Peyer's patch (tissue), 4 donors: ENCODE measurements around the gene DHX57.

Experiments
- POLR2A ChIP-seq, 2 donors: fragments of 450-650 bp; IDR thresholded peaks; one replicate each; pipeline ENCODE4 v1.5.1; 2017; ENCODE audit warnings: antibody characterized with exemption in 2 of 2, mild to moderate bottlenecking in 2 of 2, moderate library complexity in 2 of 2
- TF ChIP-seq, protein P1 (sequence below), 6 experiments: fragments of 450-650 bp in 4 of 6; fragments of 200-600 bp in 2 of 6; sonication (generic) in 1 of 6; IDR thresholded peaks; one replicate each; pipeline ENCODE4 v1.5.1; 2017 to 2019; ENCODE audit warnings: antibody characterized with exemption in 6 of 6, mild to moderate bottlenecking in 3 of 6, moderate library complexity in 1 of 6

DNA sequence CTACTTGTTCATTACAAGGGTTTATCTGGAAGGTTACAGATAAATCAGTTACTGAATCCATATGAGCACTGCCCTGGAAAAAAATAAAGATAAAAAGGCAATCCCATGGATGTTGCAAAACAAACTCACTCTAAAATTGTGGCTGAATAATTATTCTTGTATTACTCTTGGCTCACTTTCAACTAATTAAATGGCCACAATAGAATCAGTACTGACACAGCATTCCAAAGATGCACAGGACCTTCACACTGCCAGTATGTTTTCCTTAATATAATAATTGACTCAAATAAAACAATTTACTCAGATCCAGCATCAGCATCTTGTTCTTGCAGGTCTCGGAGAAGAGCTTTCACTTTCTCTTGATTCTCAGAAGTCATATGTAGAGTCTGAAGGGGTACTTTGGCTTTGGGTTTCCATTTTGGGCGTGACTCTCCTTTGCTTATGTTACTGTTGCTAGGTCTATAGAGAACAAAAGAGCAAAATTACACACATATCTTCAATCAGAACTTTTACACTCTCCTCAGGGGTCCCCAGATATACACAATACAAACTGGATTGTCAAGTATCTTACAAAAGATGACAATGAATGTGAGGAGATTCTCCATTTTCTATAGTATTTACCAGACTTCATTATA lies 12.6 kb downstream of the DHX57 start:
- TF ChIP-seq, protein P1, sequence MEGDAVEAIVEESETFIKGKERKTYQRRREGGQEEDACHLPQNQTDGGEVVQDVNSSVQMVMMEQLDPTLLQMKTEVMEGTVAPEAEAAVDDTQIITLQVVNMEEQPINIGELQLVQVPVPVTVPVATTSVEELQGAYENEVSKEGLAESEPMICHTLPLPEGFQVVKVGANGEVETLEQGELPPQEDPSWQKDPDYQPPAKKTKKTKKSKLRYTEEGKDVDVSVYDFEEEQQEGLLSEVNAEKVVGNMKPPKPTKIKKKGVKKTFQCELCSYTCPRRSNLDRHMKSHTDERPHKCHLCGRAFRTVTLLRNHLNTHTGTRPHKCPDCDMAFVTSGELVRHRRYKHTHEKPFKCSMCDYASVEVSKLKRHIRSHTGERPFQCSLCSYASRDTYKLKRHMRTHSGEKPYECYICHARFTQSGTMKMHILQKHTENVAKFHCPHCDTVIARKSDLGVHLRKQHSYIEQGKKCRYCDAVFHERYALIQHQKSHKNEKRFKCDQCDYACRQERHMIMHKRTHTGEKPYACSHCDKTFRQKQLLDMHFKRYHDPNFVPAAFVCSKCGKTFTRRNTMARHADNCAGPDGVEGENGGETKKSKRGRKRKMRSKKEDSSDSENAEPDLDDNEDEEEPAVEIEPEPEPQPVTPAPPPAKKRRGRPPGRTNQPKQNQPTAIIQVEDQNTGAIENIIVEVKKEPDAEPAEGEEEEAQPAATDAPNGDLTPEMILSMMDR (IDR thresholded peaks at IDR 0.05), result no peak
- no peak for TF ChIP-seq POLR2A (IDR thresholded peaks at IDR 0.05)
